SU-DHL-6 (cell line): ENCODE results near the gene NAT14.

Source experiments
- H2AFZ ChIP-seq: fragments of 200-600 bp; sonication (generic); 2 replicates; pipeline ENCODE4 v1.6.1; 2014; ENCODE audit warnings: low read depth, mild to moderate bottlenecking, moderate library complexity, mixed read lengths, antibody characterized with exemption, low read length; ENCODE audit not compliant: severe bottlenecking
- H3F3A ChIP-seq: fragments of 200-600 bp; shearing (Covaris generic); 2 replicates; pipeline ENCODE4 v1.6.0; 2016; ENCODE audit warnings: antibody characterized with exemption, mild to moderate bottlenecking; ENCODE audit not compliant: insufficient read depth
- H3K27ac ChIP-seq: fragments of 200-600 bp; sonication (generic); 2 replicates; pipeline ENCODE4 v1.5.1; 2016; ENCODE audit warnings: low read depth, mild to moderate bottlenecking, low read length, moderate library complexity, mixed read lengths
- H3K27me3 ChIP-seq: fragments of 200-600 bp; sonication (generic), shearing (Covaris generic); 2 replicates; pipeline ENCODE4 v1.6.0; 2014; ENCODE audit warnings: mild to moderate bottlenecking, low read length
- H3K36me3 ChIP-seq: fragments of 200-600 bp; sonication (generic); 2 replicates; pipeline ENCODE4 v1.6.1; 2014; ENCODE audit warnings: mild to moderate bottlenecking, low read length, mixed read lengths
- H3K4me2 ChIP-seq: fragments of 300-600, 200-600 bp; shearing (Covaris generic), sonication (generic); 2 replicates; pipeline ENCODE4 v1.6.0; 2014; ENCODE audit warnings: low read length, low read depth, mild to moderate bottlenecking; ENCODE audit not compliant: poor library complexity, severe bottlenecking
- H3K4me3 ChIP-seq: fragments of 200-600 bp; sonication (generic); 2 replicates; pipeline ENCODE4 v1.5.1; 2014; ENCODE audit warnings: antibody characterized with exemption, low read length, mild to moderate bottlenecking, mixed read lengths; ENCODE audit not compliant: insufficient read depth, poor library complexity, severe bottlenecking
- H3K79me2 ChIP-seq: fragments of 200-600 bp; sonication (generic); 2 replicates; pipeline ENCODE4 v1.6.1; 2014; ENCODE audit warnings: mild to moderate bottlenecking, low read length, moderate library complexity; ENCODE audit not compliant: insufficient read depth
- H3K9ac ChIP-seq: fragments of 200-600 bp; sonication (generic); 2 replicates; pipeline ENCODE4 v1.7.0; 2014; ENCODE audit warnings: mild to moderate bottlenecking, low read length
- H3K9me2 ChIP-seq: fragments of 200-600 bp; sonication (generic); replicated peaks from 2 replicates; pipeline ENCODE4 v1.6.1; 2014; ENCODE audit warnings: low read length; ENCODE audit not compliant: insufficient read depth
- H3K9me3 ChIP-seq: fragments of 200-600 bp; sonication (generic); 2 replicates; pipeline ENCODE4 v1.6.1; 2014; ENCODE audit warnings: low read length, mixed read lengths; ENCODE audit not compliant: insufficient read depth
- H4K20me1 ChIP-seq: fragments of 200-600 bp; sonication (generic); 2 replicates; pipeline ENCODE4 v1.6.1; 2014; ENCODE audit warnings: low read depth, mild to moderate bottlenecking, antibody characterized with exemption, low read length, moderate library complexity, mixed read lengths
- EZH2phosphoT487 ChIP-seq: fragments of 200-600 bp; sonication (generic), shearing (Covaris generic); conservative IDR thresholded peaks from 2 replicates; pipeline ENCODE4 v1.6.1; 2018; ENCODE audit warnings: mild to moderate bottlenecking, antibody characterized with exemption, low read length, moderate library complexity, mixed read lengths
- TF ChIP-seq, protein P1 (sequence below): fragments of 200-600 bp; sonication (generic); IDR thresholded peaks from one replicate; pipeline ENCODE4 v1.5.1; 2017; ENCODE audit warnings: antibody characterized with exemption, mild to moderate bottlenecking, low read length, moderate library complexity; ENCODE audit not compliant: insufficient read depth, poor library complexity, severe bottlenecking

NAT14 gene

GRCh38 chr19:55503157-55503501 lies 18.1 kb downstream of the NAT14 start:
- Histone ChIP-seq H4K20me1 (no peaks in the 10 kb centered on the region), H3K9me3 (no peaks in the 10 kb centered on the region), H2AFZ (peak overlapping the region; percentile 98), H3K9ac (no peak overlapping the region), H3K9me2 (no peaks in the 10 kb centered on the region), H3K27ac (no peak overlapping the region), H3K4me2 (no peak overlapping the region), H3K79me2 (no peaks in the 10 kb centered on the region), H3F3A (no peaks in the 10 kb centered on the region), H3K4me3 (no peak overlapping the region), H3K27me3 (no peaks in the 10 kb centered on the region), H3K36me3 (no peaks in the 10 kb centered on the region)
- TF ChIP-seq EZH2phosphoT487: no peak
- TF ChIP-seq, protein P1, sequence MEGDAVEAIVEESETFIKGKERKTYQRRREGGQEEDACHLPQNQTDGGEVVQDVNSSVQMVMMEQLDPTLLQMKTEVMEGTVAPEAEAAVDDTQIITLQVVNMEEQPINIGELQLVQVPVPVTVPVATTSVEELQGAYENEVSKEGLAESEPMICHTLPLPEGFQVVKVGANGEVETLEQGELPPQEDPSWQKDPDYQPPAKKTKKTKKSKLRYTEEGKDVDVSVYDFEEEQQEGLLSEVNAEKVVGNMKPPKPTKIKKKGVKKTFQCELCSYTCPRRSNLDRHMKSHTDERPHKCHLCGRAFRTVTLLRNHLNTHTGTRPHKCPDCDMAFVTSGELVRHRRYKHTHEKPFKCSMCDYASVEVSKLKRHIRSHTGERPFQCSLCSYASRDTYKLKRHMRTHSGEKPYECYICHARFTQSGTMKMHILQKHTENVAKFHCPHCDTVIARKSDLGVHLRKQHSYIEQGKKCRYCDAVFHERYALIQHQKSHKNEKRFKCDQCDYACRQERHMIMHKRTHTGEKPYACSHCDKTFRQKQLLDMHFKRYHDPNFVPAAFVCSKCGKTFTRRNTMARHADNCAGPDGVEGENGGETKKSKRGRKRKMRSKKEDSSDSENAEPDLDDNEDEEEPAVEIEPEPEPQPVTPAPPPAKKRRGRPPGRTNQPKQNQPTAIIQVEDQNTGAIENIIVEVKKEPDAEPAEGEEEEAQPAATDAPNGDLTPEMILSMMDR: no peak

- Histone ChIP-seq H3K79me2 (no peaks in the 10 kb centered on the region), H3K9me2 (no peaks in the 10 kb centered on the region), H3F3A (no peaks in the 10 kb centered on the region), H3K27ac (no peak overlapping the region), H3K4me3 (peak overlapping the region; percentile 54), H3K4me2 (peak overlapping the region; percentile 66), H3K27me3 (no peaks in the 10 kb centered on the region), H3K36me3 (no peaks in the 10 kb centered on the region), H3K9me3 (no peaks in the 10 kb centered on the region), H4K20me1 (no peaks in the 10 kb centered on the region), H3K9ac (peak overlapping the region; percentile 53), H2AFZ (peak overlapping the region; percentile 98)
- TF ChIP-seq EZH2phosphoT487: no peak
- TF ChIP-seq, protein P1: peak; percentile 94
These were observed 18.7 kb downstream of the NAT14 start for GRCh38 chr19:55503502-55504251.

- Histone ChIP-seq H3K9ac (peak overlapping the region; percentile 53; the same call in 1 of the 2 replicates), H3K79me2 (no peaks in the 10 kb centered on the region), H3K9me2 (no peaks in the 10 kb centered on the region), H3K27ac (no peak overlapping the region), H3K4me3 (no peak overlapping the region), H4K20me1 (no peaks in the 10 kb centered on the region), H2AFZ (peak overlapping the region; percentile 98), H3K4me2 (peak overlapping the region; percentile 66), H3K27me3 (no peaks in the 10 kb centered on the region), H3K9me3 (no peaks in the 10 kb centered on the region), H3K36me3 (no peaks in the 10 kb centered on the region), H3F3A (no peaks in the 10 kb centered on the region)
- no peak for TF ChIP-seq EZH2phosphoT487
- TF ChIP-seq, protein P1: no peak
These were observed 19.2 kb downstream of the NAT14 start for GRCh38 chr19:55504252-55504603.
